ENCODE data around the gene TSPYL2.
A peak's percentile ranks its signal among the peaks of the same experiment; 100 is the strongest.

TSPYL2 gene

DNA sequence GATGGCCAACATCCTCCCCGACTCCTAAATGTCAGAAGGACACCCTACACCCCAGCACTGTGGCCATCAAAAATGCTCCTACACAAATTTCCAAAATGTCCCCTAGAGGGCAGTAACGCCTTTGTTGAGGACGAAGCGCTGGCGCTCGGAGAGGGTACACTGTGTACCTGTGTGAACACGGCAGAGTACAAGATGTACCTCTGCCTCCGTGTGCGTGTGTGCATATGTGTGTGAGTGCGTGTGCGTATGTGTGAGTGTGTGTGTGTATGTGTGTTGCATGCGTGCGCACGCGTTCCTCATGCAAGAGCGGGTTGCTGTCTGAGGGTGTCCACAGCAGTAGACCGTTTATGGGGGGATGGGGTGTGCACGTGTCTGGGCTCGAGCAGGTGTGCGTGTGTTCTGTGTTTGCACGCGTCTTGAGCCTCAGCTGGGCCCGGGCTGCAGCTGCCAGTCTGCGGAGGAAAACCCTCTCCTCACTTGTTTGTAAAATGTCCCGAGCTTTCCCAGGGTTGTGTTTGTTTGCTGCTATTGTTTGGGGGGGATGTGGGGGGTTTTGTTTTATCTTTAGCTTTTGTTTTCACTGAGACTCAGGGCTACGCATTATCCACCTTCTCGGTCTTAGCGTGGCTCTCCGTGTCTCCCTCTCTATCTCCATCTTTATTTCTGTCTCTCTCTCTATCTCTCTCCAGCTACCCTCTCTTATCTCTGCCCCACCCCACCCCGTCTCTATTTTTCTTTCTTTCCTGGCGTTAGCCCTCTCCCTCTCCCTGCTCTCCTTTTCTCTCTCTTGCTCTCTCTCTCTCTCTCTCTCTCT, 10.4 kb upstream of the TSPYL2 start:
- DNase-seq (ENCODE audit: low read depth in 2 of 2) = peak; percentile 65 to 68
- peak overlapping the region; percentile 15 to 25 for H3K4me3 ChIP-seq (replicated peaks in 1 of 2; ENCODE audit: low read depth in 2 of 2, low read length in 2 of 2)
- TF ChIP-seq, protein P1, sequence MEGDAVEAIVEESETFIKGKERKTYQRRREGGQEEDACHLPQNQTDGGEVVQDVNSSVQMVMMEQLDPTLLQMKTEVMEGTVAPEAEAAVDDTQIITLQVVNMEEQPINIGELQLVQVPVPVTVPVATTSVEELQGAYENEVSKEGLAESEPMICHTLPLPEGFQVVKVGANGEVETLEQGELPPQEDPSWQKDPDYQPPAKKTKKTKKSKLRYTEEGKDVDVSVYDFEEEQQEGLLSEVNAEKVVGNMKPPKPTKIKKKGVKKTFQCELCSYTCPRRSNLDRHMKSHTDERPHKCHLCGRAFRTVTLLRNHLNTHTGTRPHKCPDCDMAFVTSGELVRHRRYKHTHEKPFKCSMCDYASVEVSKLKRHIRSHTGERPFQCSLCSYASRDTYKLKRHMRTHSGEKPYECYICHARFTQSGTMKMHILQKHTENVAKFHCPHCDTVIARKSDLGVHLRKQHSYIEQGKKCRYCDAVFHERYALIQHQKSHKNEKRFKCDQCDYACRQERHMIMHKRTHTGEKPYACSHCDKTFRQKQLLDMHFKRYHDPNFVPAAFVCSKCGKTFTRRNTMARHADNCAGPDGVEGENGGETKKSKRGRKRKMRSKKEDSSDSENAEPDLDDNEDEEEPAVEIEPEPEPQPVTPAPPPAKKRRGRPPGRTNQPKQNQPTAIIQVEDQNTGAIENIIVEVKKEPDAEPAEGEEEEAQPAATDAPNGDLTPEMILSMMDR (IDR thresholded peaks at IDR 0.05; ENCODE audit: low read depth, low read length) = peak; percentile 53

DNA sequence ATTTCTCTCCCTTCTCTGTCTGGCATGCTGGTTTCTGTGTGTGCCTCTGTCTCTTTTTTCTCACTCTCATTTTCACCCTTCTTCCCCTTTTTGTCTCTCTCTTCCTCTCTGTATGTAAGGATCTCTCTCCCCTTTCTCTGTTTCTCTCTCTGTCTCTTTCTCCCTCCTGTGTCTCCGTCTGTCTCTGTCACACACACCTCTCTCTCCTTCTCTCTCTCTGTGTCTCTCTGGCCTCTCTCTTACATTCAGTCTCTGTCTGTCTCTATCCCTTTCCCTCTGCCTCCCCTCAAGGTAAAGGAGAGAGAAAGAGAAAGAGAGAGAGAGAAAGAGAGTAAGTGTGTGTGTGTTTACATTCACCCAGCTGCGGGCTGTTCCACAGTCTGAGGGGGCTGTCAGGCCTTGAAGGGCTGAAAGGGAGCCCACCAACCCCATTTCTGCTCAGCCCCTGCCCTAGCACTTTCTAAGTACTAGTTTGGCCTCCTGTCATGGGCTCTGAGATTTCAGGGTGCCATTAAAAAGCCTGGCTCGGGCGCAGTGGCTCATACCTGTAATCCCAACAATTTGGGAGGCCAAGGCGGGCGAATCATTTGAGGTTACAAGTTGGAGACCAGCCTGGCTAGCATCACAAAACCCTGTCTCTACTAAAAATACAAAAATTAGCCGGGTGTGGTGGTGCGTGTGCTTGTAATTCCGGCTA, 9.6 kb upstream of the TSPYL2 start:
- TF ChIP-seq, protein P1 (IDR thresholded peaks at IDR 0.05; ENCODE audit: low read depth, low read length) = no peak
- H3K4me3 ChIP-seq (replicated peaks in 1 of 2; ENCODE audit: low read depth in 2 of 2, low read length in 2 of 2) = no peak overlapping the region
- no peak for DNase-seq (ENCODE audit: low read depth in 2 of 2)

DNA sequence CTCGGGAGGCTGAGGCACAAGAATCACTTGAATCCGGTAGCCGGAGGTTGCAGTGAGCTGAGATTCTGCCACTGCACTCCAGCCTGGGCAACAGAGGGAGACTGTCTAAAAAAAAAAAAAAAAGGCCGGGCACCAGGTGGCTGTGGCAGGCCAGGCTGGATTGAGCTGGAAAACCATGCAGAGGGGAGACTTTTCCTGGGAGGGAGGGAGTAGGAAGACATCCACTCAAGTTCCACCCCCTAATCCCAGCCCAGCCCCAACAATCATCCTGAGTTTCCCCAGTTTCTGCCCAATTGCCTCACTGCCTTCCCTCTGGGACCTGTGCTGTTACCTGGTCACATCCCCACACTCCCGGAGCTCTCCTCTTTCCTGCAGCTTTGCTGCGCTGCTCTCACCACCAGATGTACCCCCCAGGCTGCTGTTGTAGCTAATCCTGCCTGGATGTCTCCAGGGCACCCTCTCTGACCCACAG, 9.0 kb upstream of the TSPYL2 start:
- TF ChIP-seq, protein P1 (IDR thresholded peaks at IDR 0.05; ENCODE audit: low read depth, low read length) = no peak
- no peak for DNase-seq (ENCODE audit: low read depth in 2 of 2)
- no peak overlapping the region for H3K4me3 ChIP-seq (replicated peaks in 1 of 2; ENCODE audit: low read depth in 2 of 2, low read length in 2 of 2)

DNA sequence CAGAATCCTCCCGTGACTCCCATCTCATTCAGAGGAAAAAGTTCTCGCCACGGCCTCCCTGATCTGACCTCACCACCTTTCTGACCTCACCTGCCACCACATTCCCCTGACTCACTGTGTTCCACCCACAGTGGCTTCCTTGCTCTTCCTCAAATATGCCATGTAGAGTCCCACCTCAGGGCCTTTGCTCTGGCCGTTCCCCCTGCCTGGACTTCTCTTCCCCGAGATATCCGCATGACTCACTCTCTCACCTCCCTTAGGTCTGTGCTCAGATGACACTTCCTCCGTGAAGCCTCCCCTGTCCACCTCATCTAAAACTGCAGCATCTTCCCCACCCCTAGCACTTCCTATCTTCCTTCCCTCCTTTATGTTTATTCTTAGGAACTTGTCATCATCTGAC, 7.2 kb upstream of the TSPYL2 start:
- no peak for DNase-seq (ENCODE audit: low read depth in 2 of 2)
- no peak overlapping the region for H3K4me3 ChIP-seq (replicated peaks in 1 of 2; ENCODE audit: low read depth in 2 of 2, low read length in 2 of 2)
- TF ChIP-seq, protein P1 (IDR thresholded peaks at IDR 0.05; ENCODE audit: low read depth, low read length) = no peak

DNA sequence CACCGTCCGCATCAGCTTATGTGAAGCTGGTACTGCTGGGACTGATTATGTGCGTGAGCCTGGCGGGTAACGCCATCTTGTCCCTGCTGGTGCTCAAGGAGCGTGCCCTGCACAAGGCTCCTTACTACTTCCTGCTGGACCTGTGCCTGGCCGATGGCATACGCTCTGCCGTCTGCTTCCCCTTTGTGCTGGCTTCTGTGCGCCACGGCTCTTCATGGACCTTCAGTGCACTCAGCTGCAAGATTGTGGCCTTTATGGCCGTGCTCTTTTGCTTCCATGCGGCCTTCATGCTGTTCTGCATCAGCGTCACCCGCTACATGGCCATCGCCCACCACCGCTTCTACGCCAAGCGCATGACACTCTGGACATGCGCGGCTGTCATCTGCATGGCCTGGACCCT, 5.5 kb upstream of the TSPYL2 start:
- H3K4me3 ChIP-seq (replicated peaks in 1 of 2; ENCODE audit: low read depth in 2 of 2, low read length in 2 of 2) = no peak overlapping the region
- TF ChIP-seq, protein P1 (IDR thresholded peaks at IDR 0.05; ENCODE audit: low read depth, low read length) = no peak
- no peak for DNase-seq (ENCODE audit: low read depth in 2 of 2)

DNA sequence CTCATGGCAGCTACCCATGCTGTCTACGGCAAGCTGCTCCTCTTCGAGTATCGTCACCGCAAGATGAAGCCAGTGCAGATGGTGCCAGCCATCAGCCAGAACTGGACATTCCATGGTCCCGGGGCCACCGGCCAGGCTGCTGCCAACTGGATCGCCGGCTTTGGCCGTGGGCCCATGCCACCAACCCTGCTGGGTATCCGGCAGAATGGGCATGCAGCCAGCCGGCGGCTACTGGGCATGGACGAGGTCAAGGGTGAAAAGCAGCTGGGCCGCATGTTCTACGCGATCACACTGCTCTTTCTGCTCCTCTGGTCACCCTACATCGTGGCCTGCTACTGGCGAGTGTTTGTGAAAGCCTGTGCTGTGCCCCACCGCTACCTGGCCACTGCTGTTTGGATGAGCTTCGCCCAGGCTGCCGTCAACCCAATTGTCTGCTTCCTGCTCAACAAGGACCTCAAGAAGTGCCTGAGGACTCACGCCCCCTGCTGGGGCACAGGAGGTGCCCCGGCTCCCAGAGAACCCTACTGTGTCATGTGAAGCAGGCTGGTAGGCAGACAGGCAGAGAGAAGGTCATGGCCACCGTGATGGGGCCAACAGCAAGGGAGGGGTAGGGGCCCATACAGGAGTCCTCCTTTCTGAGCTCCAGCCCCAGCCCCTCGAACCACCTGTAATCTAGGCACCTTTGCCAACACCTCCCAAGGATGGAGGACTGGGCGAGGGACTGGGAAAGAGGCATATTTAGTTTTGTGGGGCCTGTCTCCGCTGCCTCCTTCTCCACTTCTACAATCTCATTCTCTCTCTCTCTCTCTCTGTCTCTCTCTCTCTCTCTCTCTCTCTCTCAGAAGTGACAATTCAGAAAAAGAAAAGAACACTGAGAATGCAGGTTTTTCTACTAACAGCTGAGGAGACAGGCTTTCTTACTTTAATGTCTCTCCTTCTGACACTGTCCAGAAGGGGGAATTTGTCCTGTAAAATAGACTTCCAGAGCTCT, 4.7 kb upstream of the TSPYL2 start:
- no peak for DNase-seq (ENCODE audit: low read depth in 2 of 2)
- TF ChIP-seq, protein P1 (IDR thresholded peaks at IDR 0.05; ENCODE audit: low read depth, low read length) = no peak
- H3K4me3 ChIP-seq (replicated peaks in 1 of 2; ENCODE audit: low read depth in 2 of 2, low read length in 2 of 2) = no peak overlapping the region
